K562 (cell line): ENCODE results near the gene BAHD1. TPM values are rescaled to one million over a fixed set of nuclear protein-coding genes. Genes with fewer than 3 reads are reported as not detected.
A peak's percentile ranks its signal among the peaks of the same experiment; 100 is the strongest.

Experiments
- CCNT2 ChIP-seq: IDR thresholded peaks from 2 replicates; pipeline ENCODE4 v1.6.1; 2011; ENCODE audit warnings: borderline replicate concordance, low read depth, mild to moderate bottlenecking, moderate library complexity, mixed read lengths, low read length; ENCODE audit not compliant: insufficient read length; ENCODE audit errors: extremely low read depth
- CXXC5 ChIP-seq: fragments of 250-450 bp; sonication (Bioruptor Pico); IDR thresholded peaks from 2 replicates; pipeline ENCODE4 v1.8.0; 2022; ENCODE audit warnings: inconsistent platforms, mild to moderate bottlenecking, moderate library complexity
- E2F3 ChIP-seq: fragments of 250-450 bp; sonication (Bioruptor Pico); IDR thresholded peaks from 2 replicates; pipeline ENCODE4 v1.4.0; 2020; ENCODE audit warnings: mild to moderate bottlenecking
- GMEB1 ChIP-seq: fragments of 250-450 bp; sonication (Bioruptor Pico); IDR thresholded peaks from 2 replicates; pipeline ENCODE4 v1.4.0; 2020; ENCODE audit warnings: mild to moderate bottlenecking
- MBD2 ChIP-seq: sonication (generic); IDR thresholded peaks from 2 replicates; pipeline ENCODE4 v1.6.1; 2016; ENCODE audit warnings: low read depth, borderline replicate concordance
- MTA2 ChIP-seq: fragments of 450-650 bp; IDR thresholded peaks from 2 replicates; pipeline ENCODE4 v1.6.1; 2016; ENCODE audit warnings: low read depth
- NR2F6 ChIP-seq: fragments of 450-650 bp; formaldehyde crosslinking; IDR thresholded peaks from 2 replicates; pipeline ENCODE4 v1.4.0; 2020; ENCODE audit warnings: mild to moderate bottlenecking
- RBM17 ChIP-seq: fragments of 200-400 bp; formaldehyde crosslinking; IDR thresholded peaks from 2 replicates; pipeline ENCODE4 v1.6.1; 2017; ENCODE audit warnings: low read depth, mild to moderate bottlenecking, low read length, borderline replicate concordance
- RBM39 ChIP-seq: fragments of 200-400 bp; formaldehyde crosslinking; optimal IDR thresholded peaks from 2 replicates; pipeline ENCODE3; 2018; ENCODE audit warnings: low read depth, low read length
- SMAD1 ChIP-seq: fragments of 150-350 bp; IDR thresholded peaks from 2 replicates; pipeline ENCODE4 v1.6.1; 2014; ENCODE audit warnings: low read length, low read depth; ENCODE audit not compliant: partially characterized antibody
- TFAP4 ChIP-seq: sonication (generic); formaldehyde crosslinking; IDR thresholded peaks from 2 replicates; pipeline ENCODE4 v1.8.0; 2022; ENCODE audit warnings: missing genetic modification reagents, mild to moderate bottlenecking, moderate library complexity, borderline replicate concordance
- ZBTB49 ChIP-seq: sonication (generic); formaldehyde crosslinking; IDR thresholded peaks from 2 replicates; pipeline ENCODE4 v1.8.0; 2022; ENCODE audit warnings: missing genetic modification reagents, mild to moderate bottlenecking, borderline replicate concordance
- ZBTB9 ChIP-seq: fragments of 450-650 bp; formaldehyde crosslinking; IDR thresholded peaks from 2 replicates; pipeline ENCODE4 v1.4.0; 2020; ENCODE audit warnings: mild to moderate bottlenecking, moderate library complexity
- ZC3H11A ChIP-seq: IDR thresholded peaks from 2 replicates; pipeline ENCODE4 v1.6.1; 2012; ENCODE audit warnings: low read depth, low read length, improper control_type of control experiment
- ZNF639 ChIP-seq, 2 experiments: fragments of 200-800 bp in 1 of 2; sonication (Bioruptor generic) in 1 of 2; sonication (generic) in 1 of 2; formaldehyde crosslinking in 1 of 2; IDR thresholded peaks in 1 of 2; conservative IDR thresholded peaks in 1 of 2; 2 replicates each; pipeline versions ENCODE4 v1.5.0 to v1.6.1; 2016 to 2020; ENCODE audit warnings: missing compliant biosample characterization in 1 of 2, missing genetic modification characterization in 1 of 2, missing genetic modification reagents in 1 of 2
- ZNF740 ChIP-seq, 3 experiments: fragments of 200-800 bp in 1 of 3; sonication (Bioruptor generic) in 1 of 3; sonication (generic) in 1 of 3; formaldehyde crosslinking in 1 of 3; IDR thresholded peaks; 2 replicates each; pipeline versions ENCODE4 v1.6.1 to v1.8.0; 2016 to 2022; ENCODE audit warnings: mild to moderate bottlenecking in 2 of 3, missing compliant biosample characterization in 2 of 3, missing genetic modification characterization in 2 of 3, missing genetic modification reagents in 1 of 3
- polyA plus RNA-seq, 8 experiments: library from polyadenylated mRNA; depleted of rRNA in 4 of 8; stranded (reverse) in 5 of 8; unstranded in 3 of 8; fragments of >200 nt; fragmentation: Nextera tagmentation in 2 of 8; fragmentation: Illumina TruSeq in 1 of 8; extraction: Ambion mirVana in 2 of 8; extraction: Trizol in 1 of 8; gene quantifications; 2 replicates each; pipeline versions ENCODE4 v1.2.1 to v1.2.3, GENCODE V29; 2011 to 2014; ENCODE audit warnings: inconsistent platforms in 1 of 8, missing spikeins in 1 of 8
- total RNA-seq, 7 experiments: library from RNA; depleted of rRNA in 6 of 7; stranded (reverse); fragments of >200 nt in 6 of 7; fragmentation: Illumina TruSeq in 2 of 7; extraction: Trizol in 2 of 7; gene quantifications; 2 replicates each; pipeline versions ENCODE4 v1.2.1 to v1.2.3, GENCODE V29; 2011 to 2021; ENCODE audit warnings: low replicate concordance in 1 of 7

BAHD1 gene
- total and polyA plus RNA-seq, 9 of the 15 experiments (the other 6 are each of a cell fraction or from before 2014, with no cell fraction given): 0.55 to 38.5 (median 11.5) TPM

- no peak for TF ChIP-seq TFAP4 (CRISPR knock-in tag)
- TF ChIP-seq ZC3H11A: no peak
- TF ChIP-seq RBM17: no peak
- peak; percentile 72 for TF ChIP-seq CXXC5
- no peak for TF ChIP-seq NR2F6 (CRISPR knock-in tag)
- TF ChIP-seq E2F3 (CRISPR knock-in tag): peak; percentile 61; the same call in 1 of the 2 replicates
- peak in 1 of 2 experiments; percentile 99; a peak in 2 of 4 replicates for TF ChIP-seq ZNF639 (CRISPR knock-in tag; conservative IDR thresholded peaks at IDR 0.05 in 1 of 2, IDR thresholded peaks at IDR 0.05 in 1 of 2)
- no peak for TF ChIP-seq ZNF740 (CRISPR knock-in tag; IDR thresholded peaks at IDR 0.05)
- peak in 1 of 2 experiments; percentile 18; a peak in 1 of 4 replicates for TF ChIP-seq ZNF740 (tag; IDR thresholded peaks at IDR 0.05)
- TF ChIP-seq MBD2: peak; percentile 66
- no peak for TF ChIP-seq ZBTB49
- TF ChIP-seq GMEB1 (CRISPR knock-in tag): no peak
- 0 out of 2 replicates have a peak, but pooled peaks have one; percentile 39 for TF ChIP-seq ZBTB9
- TF ChIP-seq MTA2: no peak
- no peak for TF ChIP-seq SMAD1
- no peak for TF ChIP-seq RBM39
- peak; percentile 52 for TF ChIP-seq CCNT2
Measured at GRCh38 chr15:40440743-40441564, at the start of gene BAHD1 (continued).
